ENCODE results near the gene GOLGA8S.
A peak's percentile ranks its signal among the peaks of the same experiment; 100 is the strongest.
"Not testable (repeated sequence)": the region's sequence is repeated elsewhere in the genome, so short reads cannot be mapped to it uniquely, and the experiment has no call there.

Gene GOLGA8S

GRCh38 chr15:23354448-23354847 lies at the start of gene GOLGA8S:
GOLGA8S (plus strand) TSS chr15:23354748; CDS start chr15:23354810, 62 bp downstream.
- not testable (repeated sequence) for DNase-seq

GRCh38 chr15:23304805-23305204 lies 49.7 kb upstream of the GOLGA8S start:
- DNase-seq: not testable (repeated sequence)

GRCh38 chr15:23305921-23306320 lies 48.6 kb upstream of the GOLGA8S start:
- DNase-seq: not testable (repeated sequence)

- DNase-seq: not testable (repeated sequence)
These were observed 43.3 kb upstream of the GOLGA8S start for GRCh38 chr15:23311233-23311632.

GRCh38 chr15:23334096-23334495 lies 20.5 kb upstream of the GOLGA8S start, which contains the start of gene GOLGA6L26:
GOLGA6L26 (minus strand) TSS chr15:23334196; CDS start chr15:23334135, 61 bp downstream.
- DNase-seq: not testable (repeated sequence)

- not testable (repeated sequence) for DNase-seq
These were observed 8.1 kb downstream of the GOLGA8S start for GRCh38 chr15:23362622-23363021.

GRCh38 chr15:23364261-23364660 lies 9.7 kb downstream of the GOLGA8S start:
- not testable (repeated sequence) for DNase-seq

GRCh38 chr15:23370578-23370977 lies 16.0 kb downstream of the GOLGA8S start:
- no peak for DNase-seq

GRCh38 chr15:23371134-23371533 lies 16.6 kb downstream of the GOLGA8S start:
- not testable (repeated sequence) for DNase-seq

GRCh38 chr15:23371868-23372267 lies 17.3 kb downstream of the GOLGA8S start:
- DNase-seq: not testable (repeated sequence)

- DNase-seq: no peak
These were observed 17.7 kb downstream of the GOLGA8S start for GRCh38 chr15:23372284-23372683.

- not testable (repeated sequence) for DNase-seq
These were observed 18.5 kb downstream of the GOLGA8S start for GRCh38 chr15:23372891-23373600.

- not testable (repeated sequence) for DNase-seq
These were observed 19.7 kb downstream of the GOLGA8S start for GRCh38 chr15:23374226-23374625.

- not testable (repeated sequence) for DNase-seq
These were observed 24.4 kb downstream of the GOLGA8S start for GRCh38 chr15:23378946-23379345.

- not testable (repeated sequence) for DNase-seq
These were observed 26.2 kb downstream of the GOLGA8S start for GRCh38 chr15:23380700-23381099.

GRCh38 chr15:23381192-23381591 lies 26.6 kb downstream of the GOLGA8S start:
- peak in 1 of 2 experiments; percentile 22 for DNase-seq

GRCh38 chr15:23384371-23384770 lies 29.8 kb downstream of the GOLGA8S start:
- no peak for DNase-seq

GRCh38 chr15:23385886-23386430 lies 31.4 kb downstream of the GOLGA8S start:
- DNase-seq: no peak

GRCh38 chr15:23387621-23388190 lies 33.2 kb downstream of the GOLGA8S start:
- no peak for DNase-seq

GRCh38 chr15:23395030-23395692 lies 40.6 kb downstream of the GOLGA8S start:
- DNase-seq: no peak

GRCh38 chr15:23395832-23396231 lies 41.3 kb downstream of the GOLGA8S start:
- no peak for DNase-seq

GRCh38 chr15:23397779-23398178 lies 43.2 kb downstream of the GOLGA8S start:
- no peak for DNase-seq

- not testable (repeated sequence) for DNase-seq
These were observed 43.8 kb downstream of the GOLGA8S start for GRCh38 chr15:23398357-23398756.

Data from NCI-H524 (cell line).